Ovary (tissue), 3 donors: ENCODE data around the gene DEDD2.

ENCODE experiments used
- POLR2A ChIP-seq: fragments of 450-650 bp; IDR thresholded peaks from one replicate; pipeline ENCODE4 v1.6.1; 2017; ENCODE audit warnings: antibody characterized with exemption, mild to moderate bottlenecking, moderate library complexity
- TF ChIP-seq, protein P1 (sequence below), 3 donors: fragments of 450-650 bp in 2 of 3; fragments of 200-600 bp in 1 of 3; IDR thresholded peaks; one replicate each; pipeline versions ENCODE4 v1.5.1 to v1.8.0; 2016 to 2022; ENCODE audit warnings: antibody characterized with exemption in 3 of 3, mild to moderate bottlenecking in 1 of 3
- donor health status: DM: no; HTN: no; CAD: no.

DNA sequence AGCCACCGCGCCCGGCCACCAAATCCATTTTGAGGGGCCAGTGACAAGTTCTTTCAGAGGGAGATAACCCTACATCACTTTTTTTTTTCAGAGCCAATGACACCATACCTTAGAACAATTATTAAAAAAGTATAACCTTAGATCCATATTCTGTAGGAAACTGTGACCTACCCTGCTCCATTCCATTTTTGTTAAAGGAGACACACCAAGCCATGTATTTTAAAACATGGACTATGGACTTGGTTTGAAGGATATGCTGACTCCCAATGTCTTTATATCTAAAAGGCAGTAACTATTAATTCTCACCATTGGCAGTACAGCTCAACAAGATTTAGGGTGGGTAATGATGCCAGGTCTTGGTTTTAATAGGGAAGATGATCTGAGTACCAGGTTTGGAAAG lies 23.8 kb upstream of the DEDD2 start:
- TF ChIP-seq POLR2A, result no peak
- TF ChIP-seq, protein P1, sequence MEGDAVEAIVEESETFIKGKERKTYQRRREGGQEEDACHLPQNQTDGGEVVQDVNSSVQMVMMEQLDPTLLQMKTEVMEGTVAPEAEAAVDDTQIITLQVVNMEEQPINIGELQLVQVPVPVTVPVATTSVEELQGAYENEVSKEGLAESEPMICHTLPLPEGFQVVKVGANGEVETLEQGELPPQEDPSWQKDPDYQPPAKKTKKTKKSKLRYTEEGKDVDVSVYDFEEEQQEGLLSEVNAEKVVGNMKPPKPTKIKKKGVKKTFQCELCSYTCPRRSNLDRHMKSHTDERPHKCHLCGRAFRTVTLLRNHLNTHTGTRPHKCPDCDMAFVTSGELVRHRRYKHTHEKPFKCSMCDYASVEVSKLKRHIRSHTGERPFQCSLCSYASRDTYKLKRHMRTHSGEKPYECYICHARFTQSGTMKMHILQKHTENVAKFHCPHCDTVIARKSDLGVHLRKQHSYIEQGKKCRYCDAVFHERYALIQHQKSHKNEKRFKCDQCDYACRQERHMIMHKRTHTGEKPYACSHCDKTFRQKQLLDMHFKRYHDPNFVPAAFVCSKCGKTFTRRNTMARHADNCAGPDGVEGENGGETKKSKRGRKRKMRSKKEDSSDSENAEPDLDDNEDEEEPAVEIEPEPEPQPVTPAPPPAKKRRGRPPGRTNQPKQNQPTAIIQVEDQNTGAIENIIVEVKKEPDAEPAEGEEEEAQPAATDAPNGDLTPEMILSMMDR (IDR thresholded peaks at IDR 0.05), result no peak
